Measurements from ENCODE around the gene MSS51. TPM values are rescaled to one million over a fixed set of nuclear protein-coding genes. Genes with fewer than 3 reads are reported as not detected.

MSS51 gene
- total RNA-seq, 3 donors from 2014 or later = 2.6 to 4.2 (median 2.9) TPM

GRCh38 chr10:73388228-73388627 is 45.1 kb downstream of the MSS51 start:
- Histone ChIP-seq H3K27me3 (no peaks in the 10 kb centered on the region), H3K4me3 (no peak overlapping the region), H3K4me1 (no peaks in the 10 kb centered on the region), H3K36me3 (peaks cover 10% of the 10 kb centered on the region), H3K27ac (no peak overlapping the region), H3K9me3 (no peaks in the 10 kb centered on the region)
- intact Hi-C loops (cut with DNase I; ENCODE audit: low total_unique reads) = no loop called here
- DNase-seq (ENCODE audit: low spot score in 2 of 2) = no peak
- TF ChIP-seq POLR2AphosphoS5 (IDR thresholded peaks at IDR 0.05) (no peak), POLR2A (IDR thresholded peaks at IDR 0.05) (no peak), CTCF (IDR thresholded peaks at IDR 0.05) (no peak)

- H3K4me1 ChIP-seq = no peaks in the 10 kb centered on the region
- H3K9me3 ChIP-seq = no peaks in the 10 kb centered on the region
- H3K27ac ChIP-seq = no peak overlapping the region
- TF ChIP-seq POLR2AphosphoS5 (IDR thresholded peaks at IDR 0.05) (no peak), CTCF (IDR thresholded peaks at IDR 0.05) (no peak)
- intact Hi-C loops (cut with DNase I; ENCODE audit: low total_unique reads) = no loop called here
- H3K36me3 ChIP-seq = peaks cover 17% of the 10 kb centered on the region
- H3K27me3 ChIP-seq = no peaks in the 10 kb centered on the region
- H3K4me3 ChIP-seq = no peak overlapping the region
- DNase-seq (ENCODE audit: low spot score in 2 of 2) = no peak
Observed at GRCh38 chr10:73386583-73386982, 46.8 kb downstream of the MSS51 start.

DNA sequence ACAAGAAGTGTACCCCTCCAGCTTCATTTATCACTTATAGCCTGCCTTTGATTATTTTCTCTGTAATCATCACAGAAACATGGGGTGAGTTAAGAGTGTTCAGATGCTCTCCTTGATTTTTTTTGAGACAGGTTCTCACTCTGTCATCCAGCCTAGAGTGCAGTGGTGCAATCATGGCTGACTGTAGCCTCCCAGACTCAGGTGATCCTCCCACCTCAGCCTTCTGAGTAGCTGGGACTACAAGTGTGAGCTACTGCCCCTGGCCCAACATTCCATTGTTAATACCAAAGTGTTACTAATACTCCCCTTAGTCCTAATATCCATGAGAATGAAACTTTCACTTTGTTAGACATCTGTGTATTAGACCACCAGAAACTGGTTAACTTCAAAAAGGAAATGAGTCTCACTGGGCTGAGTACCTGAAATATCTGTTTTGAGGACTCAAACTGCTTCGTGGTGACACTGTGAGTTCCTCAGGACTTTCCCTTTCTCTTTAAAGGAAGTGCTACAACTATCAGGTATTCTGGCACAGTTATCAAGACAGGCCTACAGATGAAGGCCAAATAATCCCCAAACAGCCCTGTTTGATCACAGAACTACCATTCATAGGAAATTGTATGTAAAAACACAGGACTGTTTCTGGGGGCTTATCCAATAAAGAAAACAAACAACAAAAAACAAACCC is 54.2 kb downstream of the MSS51 start:
- no peak for DNase-seq (ENCODE audit: low spot score in 2 of 2)
- intact Hi-C loops (cut with DNase I; ENCODE audit: low total_unique reads) = no loop called here
- peaks cover 7% of the 10 kb centered on the region for H3K36me3 ChIP-seq
- H3K27me3 ChIP-seq = no peaks in the 10 kb centered on the region
- H3K9me3 ChIP-seq = no peaks in the 10 kb centered on the region
- TF ChIP-seq POLR2A (IDR thresholded peaks at IDR 0.05) (no peak), POLR2AphosphoS5 (IDR thresholded peaks at IDR 0.05) (no peak)
- H3K27ac ChIP-seq = no peak overlapping the region
- H3K4me1 ChIP-seq = no peaks in the 10 kb centered on the region
- no peak overlapping the region for H3K4me3 ChIP-seq

GRCh38 chr10:73376679-73377078 is 56.7 kb downstream of the MSS51 start:
- Histone ChIP-seq H3K27ac (no peak overlapping the region), H3K36me3 (no peaks in the 10 kb centered on the region), H3K27me3 (no peaks in the 10 kb centered on the region), H3K9me3 (no peaks in the 10 kb centered on the region), H3K4me3 (no peak overlapping the region), H3K4me1 (no peaks in the 10 kb centered on the region)
- no peak for DNase-seq (ENCODE audit: low spot score in 2 of 2)
- intact Hi-C loops (cut with DNase I; ENCODE audit: low total_unique reads) = no loop called here
- TF ChIP-seq POLR2A (IDR thresholded peaks at IDR 0.05) (no peak), POLR2AphosphoS5 (IDR thresholded peaks at IDR 0.05) (no peak), CTCF (IDR thresholded peaks at IDR 0.05) (no peak)

Other genes with a start within 250 kb of the MSS51 start
- 10 to 100 TPM; 17.3 to 24.3 (median 19.0) TPM for gene DNAJC9, start 186.3 kb downstream of the MSS51 start, total RNA-seq
- gene MRPS16, start 180.9 kb downstream of the MSS51 start, total RNA-seq = 10 to 100 TPM; 33.3 to 40.6 (median 40.4) TPM
- gene CFAP70, start 74.7 kb downstream of the MSS51 start, total RNA-seq = 10 to 100 TPM in 1 of 3 donors, 1 to 10 TPM in 2; 7.8 to 10.4 (median 9.2) TPM
- gene ANXA7, start 19.5 kb downstream of the MSS51 start, total RNA-seq = 100 to 1,000 TPM; 120 to 169 (median 123) TPM
- gene PPP3CB, start 62.5 kb upstream of the MSS51 start, total RNA-seq = 10 to 100 TPM; 42.0 to 79.0 (median 49.5) TPM
- 100 to 1,000 TPM in 1 of 3 donors, 10 to 100 TPM in 2; 18.2 to 106 (median 57.0) TPM for gene USP54, start 157.8 kb upstream of the MSS51 start, total RNA-seq
- gene MYOZ1, start 207.9 kb upstream of the MSS51 start, total RNA-seq = 1 to 10 TPM in 1 of 3 donors, under 1 TPM in 2; 0.80 to 1.2 (median 0.98) TPM
- under 1 TPM in 1 of 3 donors, not detected in 2; 0.15 TPM for gene SYNPO2L, start 222.5 kb upstream of the MSS51 start, total RNA-seq

All from breast epithelium (tissue), 4 donors.